Head of caudate nucleus (tissue), 42 donors: ENCODE measurements around the gene DAZAP1.
A peak's percentile ranks its signal among the peaks of the same experiment; 100 is the strongest.

ENCODE experiments used
- DNase-seq, 42 donors: peaks; one replicate each; pipeline versions ENCODE4 v3.0.0 to v3.0.0-alpha.2; 2020 to 2021; ENCODE audit warnings: mixed read lengths in 7 of 42
- intact Hi-C: fragments of 100-400 bp; cut with DNase I; formaldehyde crosslinking; loops from one replicate; pipeline ENCODE4 v1.15.0; 2022

DAZAP1 gene

GRCh38 chr19:1389033-1389940 is 18.1 kb upstream of the DAZAP1 start:
- DNase-seq = peak; percentile 66 to 92 (median 84)
- intact Hi-C loops = no loop called here

GRCh38 chr19:1390890-1391423 is 16.4 kb upstream of the DAZAP1 start:
- no peak for DNase-seq
- intact Hi-C loops = no loop called here

DNA sequence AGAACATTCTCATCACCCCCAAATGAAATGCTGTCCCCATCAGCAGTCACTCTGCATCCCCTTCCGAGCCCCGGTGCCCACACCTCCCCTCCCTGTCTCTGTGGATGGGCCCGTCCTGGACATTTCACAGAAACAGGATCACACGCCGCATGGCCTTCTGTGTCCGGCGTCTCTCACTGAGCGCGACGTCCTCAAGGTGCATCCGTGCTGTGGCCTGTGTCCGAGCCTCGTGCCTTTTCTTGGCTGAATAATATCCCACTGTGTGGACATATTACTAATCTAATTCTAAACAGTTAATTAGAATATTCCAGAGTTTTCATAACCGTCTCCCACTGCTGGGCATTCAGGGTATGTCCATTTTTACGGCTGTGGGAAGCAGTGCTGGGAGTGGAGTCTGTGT is 15.0 kb upstream of the DAZAP1 start:
- intact Hi-C loops = no loop called here
- DNase-seq = no peak

- DNase-seq = no peak
- intact Hi-C loops = no loop called here
Observed at GRCh38 chr19:1392939-1393530, 14.4 kb upstream of the DAZAP1 start.

DNA sequence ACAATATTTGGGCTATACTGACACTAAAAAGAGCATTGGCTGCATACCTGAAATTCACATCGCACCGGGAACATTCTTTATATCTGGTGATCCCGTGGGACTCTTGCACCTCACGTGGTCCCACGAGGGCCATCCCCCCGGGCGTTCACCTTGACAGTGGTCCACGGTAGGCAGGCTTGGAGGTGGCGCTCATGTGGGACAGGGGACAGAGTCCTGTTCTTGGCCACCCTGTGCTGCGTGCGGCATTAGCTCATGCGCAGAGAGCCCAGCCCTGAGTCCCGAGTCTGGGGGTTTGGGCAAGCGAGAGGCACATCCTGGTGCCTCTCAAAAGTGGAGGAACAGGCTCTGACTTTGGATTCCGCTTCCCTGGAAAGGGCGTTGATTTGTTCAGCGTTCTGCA is 13.5 kb upstream of the DAZAP1 start:
- DNase-seq = no peak
- intact Hi-C loops = no loop called here

GRCh38 chr19:1394252-1395193 is 12.9 kb upstream of the DAZAP1 start:
- peak in 19 of 42 donors; percentile 34 to 74 (median 62) for DNase-seq
- intact Hi-C loops = no loop called here

- peak in 2 of 42 donors; percentile 27 to 72 for DNase-seq
- intact Hi-C loops = no loop called here
Observed at GRCh38 chr19:1395194-1396018, 12.0 kb upstream of the DAZAP1 start.

- DNase-seq = no peak
- intact Hi-C loops = no loop called here
Observed at GRCh38 chr19:1396019-1396767, 11.2 kb upstream of the DAZAP1 start.

GRCh38 chr19:1396768-1397679 is 10.4 kb upstream of the DAZAP1 start:
- DNase-seq = no peak
- intact Hi-C loops = no loop called here

DNA sequence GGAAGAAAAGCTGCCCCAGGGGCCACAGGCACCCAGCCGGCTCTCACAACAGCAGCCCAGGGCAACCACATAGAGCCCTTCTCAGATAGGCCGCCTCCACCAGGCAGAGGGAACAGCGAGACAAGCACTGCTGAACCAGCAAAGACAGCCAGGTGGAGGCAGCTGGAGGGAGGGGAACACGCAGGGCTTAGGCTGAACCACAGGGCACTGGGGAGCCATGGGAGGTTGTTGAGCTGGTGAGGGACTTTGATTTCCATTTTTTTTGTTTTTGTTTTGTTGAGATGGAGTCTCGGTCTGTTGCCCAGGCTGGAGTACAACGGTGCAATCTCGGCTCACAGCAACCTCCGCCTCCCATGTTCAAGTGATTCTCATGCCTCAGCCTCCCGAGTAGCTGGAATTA is 9.5 kb upstream of the DAZAP1 start:
- intact Hi-C loops = no loop called here
- DNase-seq = no peak

GRCh38 chr19:1399079-1399478 is 8.3 kb upstream of the DAZAP1 start:
- intact Hi-C loops = no loop called here
- peak in 22 of 42 donors; percentile 40 to 85 (median 67) for DNase-seq

- no peak for DNase-seq
- intact Hi-C loops = no loop called here
Observed at GRCh38 chr19:1399745-1400144, 7.6 kb upstream of the DAZAP1 start.

DNA sequence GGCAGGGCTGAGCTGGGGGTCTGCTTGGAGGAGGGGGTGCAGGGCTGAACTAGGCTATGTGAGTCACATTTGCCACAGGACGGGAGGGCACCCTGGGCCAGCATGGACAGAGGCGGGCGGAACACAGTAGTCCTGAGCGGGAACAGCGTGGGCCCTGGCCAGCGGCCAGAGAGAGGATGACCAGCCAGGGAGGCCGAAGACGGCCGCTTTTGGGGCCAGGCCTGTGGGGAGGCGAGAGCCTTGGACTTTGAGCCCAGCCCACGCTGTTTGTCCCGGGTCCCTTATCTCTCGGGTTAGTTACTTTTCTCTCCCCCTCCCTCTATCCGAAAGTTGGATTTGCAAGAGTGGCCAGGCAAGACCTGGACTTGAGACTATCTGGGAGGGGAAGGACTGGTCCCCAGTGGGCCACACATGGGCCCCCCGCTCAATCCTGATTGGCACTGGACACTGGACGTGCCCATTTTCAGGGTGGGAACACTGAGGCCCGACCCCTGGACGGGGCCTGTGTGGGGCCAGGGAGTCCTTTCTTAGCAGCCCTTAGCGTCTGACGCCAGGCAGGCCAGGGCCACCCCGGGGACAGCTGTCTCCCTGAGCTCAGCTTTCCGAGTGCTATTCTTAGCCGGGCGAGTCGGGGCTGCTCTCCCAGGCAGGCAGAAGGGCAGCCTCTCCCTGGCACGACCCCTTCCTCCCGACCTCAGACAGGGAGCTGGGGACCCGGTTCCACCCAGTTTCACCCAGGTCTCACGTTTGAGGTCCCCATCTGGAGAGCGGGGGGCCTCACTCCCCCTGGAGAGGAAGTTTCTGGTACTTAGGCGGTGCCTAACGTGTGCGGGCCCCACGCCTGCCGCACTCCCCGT is 6.9 kb upstream of the DAZAP1 start:
- DNase-seq = peak in 9 of 42 donors; percentile 39 to 69 (median 49)
- intact Hi-C loops = no loop called here

- intact Hi-C loops = no loop called here
- DNase-seq = peak in 32 of 42 donors; percentile 53 to 84 (median 72)
Observed at GRCh38 chr19:1401138-1401888, 6.1 kb upstream of the DAZAP1 start, which contains the start of gene GAMT. GAMT (minus strand) TSS chr19:1401542; CDS start chr19:1401476, 66 bp downstream.

DNA sequence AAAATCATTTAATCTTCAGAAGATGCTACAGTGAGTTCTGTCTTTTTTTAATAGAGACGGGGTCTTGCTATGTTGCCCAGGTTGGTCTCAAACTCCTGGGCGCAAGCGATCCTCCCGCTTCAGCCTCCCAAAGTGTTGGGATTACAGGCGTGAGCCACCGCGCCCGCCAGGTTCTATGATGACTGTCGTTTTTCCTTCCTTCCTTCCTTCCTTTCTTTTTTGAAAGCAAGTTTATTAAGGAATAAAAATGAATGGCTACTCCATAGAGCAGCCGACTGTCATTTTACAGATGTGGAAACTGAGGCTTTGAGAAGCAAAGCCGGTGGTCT is 5.5 kb upstream of the DAZAP1 start:
- intact Hi-C loops = no loop called here
- no peak for DNase-seq
